KMS-11 (cell line): ENCODE results near the gene IL12RB2.

ENCODE experiments used
- H2AFZ ChIP-seq: fragments of 200-600 bp; sonication (generic); 2 replicates; pipeline ENCODE4 v1.6.1; 2016; ENCODE audit warnings: antibody characterized with exemption, mixed run types, low read depth
- H3K27ac ChIP-seq: fragments of 200-600 bp; sonication (generic); 2 replicates; pipeline ENCODE4 v1.6.1; 2016; ENCODE audit warnings: mild to moderate bottlenecking, mixed run types
- H3K27me3 ChIP-seq: fragments of 200-600 bp; sonication (generic); 2 replicates; pipeline ENCODE4 v1.6.1; 2017; ENCODE audit warnings: mild to moderate bottlenecking, low read depth, mixed run types, moderate library complexity; ENCODE audit not compliant: insufficient read depth
- H3K36me3 ChIP-seq: fragments of 200-600 bp; sonication (generic); 2 replicates; pipeline ENCODE4 v1.6.1; 2017; ENCODE audit warnings: mild to moderate bottlenecking, mixed run types; ENCODE audit not compliant: insufficient read depth
- H3K4me1 ChIP-seq: fragments of 200-600 bp; sonication (generic); 2 replicates; pipeline ENCODE4 v1.6.1; 2016; ENCODE audit warnings: mild to moderate bottlenecking, low read depth, mixed run types; ENCODE audit not compliant: poor library complexity, severe bottlenecking
- H3K4me2 ChIP-seq: fragments of 200-600 bp; sonication (generic); 2 replicates; pipeline ENCODE4 v1.7.0; 2016; ENCODE audit warnings: mild to moderate bottlenecking, mixed run types
- H3K4me3 ChIP-seq: fragments of 200-600 bp; sonication (generic); IDR thresholded peaks from 2 replicates; pipeline ENCODE4 v1.6.1; 2017; ENCODE audit warnings: low read depth, low read length, mixed read lengths; ENCODE audit not compliant: insufficient read depth
- H3K79me2 ChIP-seq: fragments of 200-600 bp; sonication (generic); 2 replicates; pipeline ENCODE4 v1.6.1; 2016; ENCODE audit warnings: low read depth, mixed run types; ENCODE audit not compliant: insufficient read depth
- H3K9ac ChIP-seq: fragments of 200-600 bp; sonication (generic); 2 replicates; pipeline ENCODE4 v1.6.1; 2016; ENCODE audit warnings: mild to moderate bottlenecking, mixed run types
- H4K20me1 ChIP-seq: fragments of 200-600 bp; sonication (generic); 2 replicates; pipeline ENCODE4 v1.6.1; 2016; ENCODE audit warnings: mild to moderate bottlenecking, mixed run types; ENCODE audit not compliant: insufficient read depth
- CTCF ChIP-seq: fragments of 200-600 bp; sonication (generic); conservative IDR thresholded peaks from 2 replicates; pipeline ENCODE4 v1.6.1; 2017; ENCODE audit warnings: low read depth, mild to moderate bottlenecking, antibody characterized with exemption, low read length, moderate library complexity, mixed read lengths

Gene IL12RB2

GRCh38 chr1:67290236-67290635, 17.4 kb upstream of the IL12RB2 start:
- no peak for TF ChIP-seq CTCF
- H4K20me1 ChIP-seq: no peaks in the 10 kb centered on the region
- no peaks in the 10 kb centered on the region for H3K27me3 ChIP-seq
- H3K9ac ChIP-seq: no peak overlapping the region
- H3K4me1 ChIP-seq: no peaks in the 10 kb centered on the region
- H3K4me2 ChIP-seq: no peak overlapping the region
- no peak overlapping the region for H2AFZ ChIP-seq
- H3K4me3 ChIP-seq: no peak overlapping the region
- no peaks in the 10 kb centered on the region for H3K79me2 ChIP-seq
- no peaks in the 10 kb centered on the region for H3K36me3 ChIP-seq
- H3K27ac ChIP-seq: no peak overlapping the region

GRCh38 chr1:67294836-67295617, 12.6 kb upstream of the IL12RB2 start:
- Histone ChIP-seq H3K4me2 (no peak overlapping the region), H4K20me1 (no peaks in the 10 kb centered on the region), H3K27ac (no peak overlapping the region), H2AFZ (no peak overlapping the region), H3K36me3 (no peaks in the 10 kb centered on the region), H3K4me3 (no peak overlapping the region), H3K27me3 (no peaks in the 10 kb centered on the region), H3K79me2 (no peaks in the 10 kb centered on the region), H3K9ac (no peak overlapping the region), H3K4me1 (no peaks in the 10 kb centered on the region)
- TF ChIP-seq CTCF: no peak

GRCh38 chr1:67298762-67299161, 8.9 kb upstream of the IL12RB2 start:
- Histone ChIP-seq H3K9ac (no peak overlapping the region), H3K4me3 (no peak overlapping the region), H4K20me1 (no peaks in the 10 kb centered on the region), H3K36me3 (no peaks in the 10 kb centered on the region), H3K79me2 (no peaks in the 10 kb centered on the region), H2AFZ (no peak overlapping the region), H3K4me2 (no peak overlapping the region), H3K4me1 (no peaks in the 10 kb centered on the region), H3K27me3 (no peaks in the 10 kb centered on the region), H3K27ac (no peak overlapping the region)
- TF ChIP-seq CTCF: no peak

GRCh38 chr1:67299296-67299695, 8.4 kb upstream of the IL12RB2 start:
- H3K4me2 ChIP-seq: no peak overlapping the region
- H3K27me3 ChIP-seq: no peaks in the 10 kb centered on the region
- H3K4me3 ChIP-seq: no peak overlapping the region
- H3K9ac ChIP-seq: no peak overlapping the region
- H3K36me3 ChIP-seq: no peaks in the 10 kb centered on the region
- H3K4me1 ChIP-seq: no peaks in the 10 kb centered on the region
- no peak overlapping the region for H2AFZ ChIP-seq
- no peak overlapping the region for H3K27ac ChIP-seq
- no peak for TF ChIP-seq CTCF
- no peaks in the 10 kb centered on the region for H4K20me1 ChIP-seq
- no peaks in the 10 kb centered on the region for H3K79me2 ChIP-seq
